ENCODE data around the gene DIPK1B. TPM values are rescaled to one million over a fixed set of nuclear protein-coding genes. Genes with fewer than 3 reads are reported as not detected.

The DIPK1B gene
- total and polyA plus RNA-seq, 8 donors, result 4.3 to 32.3 (median 6.5) TPM

DNA sequence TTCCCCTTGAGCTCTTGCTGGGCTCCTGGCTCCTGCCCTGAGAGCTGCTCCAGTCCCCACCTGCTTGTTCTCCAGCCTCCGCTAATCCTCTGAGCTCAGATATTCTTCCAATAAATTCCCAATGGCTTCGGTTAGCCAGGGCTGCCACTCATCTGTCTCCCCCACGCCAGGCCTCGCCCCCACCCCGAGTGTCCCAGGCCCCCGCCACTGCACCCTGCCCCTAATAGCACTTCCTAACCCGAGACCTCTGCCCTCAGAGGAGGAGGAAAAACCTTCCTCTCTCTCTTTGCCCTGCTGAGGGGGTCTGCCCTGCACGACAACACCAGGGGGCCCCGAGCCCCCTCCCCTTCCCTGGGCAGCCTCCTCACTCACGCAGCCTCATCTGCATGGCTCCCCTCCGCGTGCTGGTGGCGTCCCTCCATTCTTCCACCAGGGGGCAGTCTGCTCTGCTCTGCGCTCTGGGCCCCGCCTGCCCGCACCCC lies 57.4 kb downstream of the DIPK1B start:
- peak; percentile 17 to 37 (median 28) for TF ChIP-seq CTCF (IDR thresholded peaks at IDR 0.05)
- Histone ChIP-seq H3K4me3 (no peak overlapping the region), H3K4me1 (no peaks in the 10 kb centered on the region), H3K9me3 (no peaks in the 10 kb centered on the region), H3K36me3 (no peaks in the 10 kb centered on the region), H3K27ac (no peak overlapping the region), H3K27me3 (no peaks in the 10 kb centered on the region)
- WGBS, 2 donors, result 3 to 5% methylated on average over 9 to 16 of the region's 16 CpGs
- ATAC-seq, result peak in 3 of 4 donors; percentile 72 to 92 (median 91)
- intact Hi-C loops (cut with DNase I), result loop anchor here in 1 of 3 donors (5.0 kb wide), 1 partner anchor 263 kb away; the partner anchor contains the start of gene FUT7
- no peak for FAIRE-seq
- DNase-seq, result peak in 2 of 6 donors; percentile 51 to 80

DNA sequence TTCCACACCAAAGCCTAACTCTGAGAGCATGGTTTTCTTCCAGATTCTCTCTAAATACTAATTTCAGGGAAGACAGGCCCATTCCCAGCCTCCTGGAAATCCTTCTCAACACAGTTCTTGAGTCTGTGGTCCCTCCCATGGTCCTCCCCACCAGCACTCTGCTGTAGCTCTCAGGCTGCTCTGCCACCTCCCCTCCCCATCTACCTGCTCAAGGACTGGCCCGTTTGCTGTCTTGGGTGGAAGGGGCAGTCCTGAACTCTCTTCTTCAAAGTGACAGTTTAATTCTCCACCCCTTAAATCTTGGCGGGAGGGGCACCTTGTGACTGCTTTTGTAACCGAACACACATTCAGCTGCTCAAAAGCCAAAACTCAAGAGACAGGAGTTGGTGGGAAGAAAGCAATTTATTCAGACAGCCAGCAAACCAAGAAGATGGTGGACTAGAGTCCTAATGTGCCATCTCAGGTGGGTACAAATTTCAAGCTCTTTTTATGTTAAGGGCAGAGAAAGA lies 59.6 kb downstream of the DIPK1B start:
- 77 to 82% methylated on average over 3 of the region's 3 CpGs for WGBS, 2 donors
- H3K27me3 ChIP-seq, result no peaks in the 10 kb centered on the region
- peak in 1 of 6 donors; percentile 12 for DNase-seq
- no peaks in the 10 kb centered on the region for H3K9me3 ChIP-seq
- H3K4me1 ChIP-seq, result no peaks in the 10 kb centered on the region
- ATAC-seq, result no peak
- FAIRE-seq, result no peak
- H3K4me3 ChIP-seq, result no peak overlapping the region
- no peak overlapping the region for H3K27ac ChIP-seq
- intact Hi-C loops (cut with DNase I), result loop anchor here in 1 of 3 donors (5.0 kb wide), 1 partner anchor 260 kb away; the partner anchor contains the start of gene FUT7
- H3K36me3 ChIP-seq, result no peaks in the 10 kb centered on the region
- no peak for TF ChIP-seq CTCF (IDR thresholded peaks at IDR 0.05)

DNA sequence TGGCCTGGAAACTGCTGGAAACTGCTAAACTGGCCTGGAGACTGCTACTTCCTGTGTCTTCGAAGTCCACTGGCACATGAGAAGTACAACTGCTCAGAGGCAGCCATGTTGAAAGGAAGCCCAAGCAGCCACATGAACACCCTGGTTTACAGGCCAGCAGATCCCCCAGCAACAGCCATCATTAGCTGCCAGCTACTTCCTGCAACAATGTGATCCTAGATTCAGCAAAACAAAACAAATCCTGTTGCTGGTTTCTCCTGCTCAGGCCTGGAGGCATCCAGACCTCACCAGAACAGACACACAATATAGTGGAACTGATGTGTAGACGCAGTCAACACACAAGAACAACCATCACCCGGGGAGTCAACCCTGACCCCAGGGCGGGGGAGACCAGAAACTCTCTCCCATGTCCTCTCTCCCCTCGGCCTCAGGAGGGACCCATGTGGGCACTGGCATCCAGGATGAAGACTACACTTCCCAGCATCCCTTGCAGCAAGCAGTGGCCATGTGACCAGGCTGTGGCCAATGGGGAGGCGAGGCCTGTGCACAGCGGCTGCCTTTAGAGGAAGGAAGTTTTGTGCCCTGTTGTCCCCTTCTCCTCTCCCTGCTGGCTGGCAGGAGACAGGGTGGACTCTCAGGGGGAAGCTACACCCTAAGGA lies 61.1 kb downstream of the DIPK1B start:
- intact Hi-C loops (cut with DNase I), result loop anchor here in 1 of 3 donors (5.0 kb wide), 1 partner anchor 259 kb away; the partner anchor contains the start of gene FUT7
- DNase-seq, result peak in 1 of 6 donors; percentile 48

More for the DNA sequence above, 61.1 kb downstream of the DIPK1B start:
- Histone ChIP-seq H3K4me3 (no peak overlapping the region), H3K36me3 (no peaks in the 10 kb centered on the region), H3K27me3 (no peaks in the 10 kb centered on the region), H3K9me3 (no peaks in the 10 kb centered on the region), H3K27ac (no peak overlapping the region), H3K4me1 (no peaks in the 10 kb centered on the region)
- TF ChIP-seq CTCF (IDR thresholded peaks at IDR 0.05), result no peak
- 84 to 89% methylated on average over 7 of the region's 7 CpGs for WGBS, 2 donors
- no peak for FAIRE-seq
- ATAC-seq, result peak in 3 of 4 donors; percentile 54 to 66 (median 60)

Small RNA genes within 50 kb of the gene (microRNA-seq; reads per million reads assigned to microRNA genes)
- gene MIR126 (39,130 to 73,148 reads per million in 2 donors), gene MIR6722 (0 reads per million in 2 donors)

Other genes with a start within 250 kb of the DIPK1B start
- gene SEC16A, start 229.5 kb upstream of the DIPK1B start, total RNA-seq, result 10 to 100 TPM; 32.1 to 46.6 (median 39.5) TPM
- gene SEC16A, start 229.5 kb upstream of the DIPK1B start, polyA plus RNA-seq, result 10 to 100 TPM; 49.7 to 66.9 TPM
- gene NOTCH1, start 166.5 kb upstream of the DIPK1B start, total RNA-seq, result 10 to 100 TPM; 19.6 to 39.8 (median 25.6) TPM
- gene NOTCH1, start 166.5 kb upstream of the DIPK1B start, polyA plus RNA-seq, result 10 to 100 TPM in 1 of 2 donors, 1 to 10 TPM in 1; 9.3 to 20.1 TPM
- 10 to 100 TPM in 5 of 6 donors, 1 to 10 TPM in 1; 8.6 to 21.2 (median 13.1) TPM for gene EGFL7, start 49.7 kb upstream of the DIPK1B start, total RNA-seq
- 100 to 1,000 TPM; 111 to 134 TPM for gene EGFL7, start 49.7 kb upstream of the DIPK1B start, polyA plus RNA-seq
- gene AGPAT2, start 25.1 kb upstream of the DIPK1B start, total RNA-seq, result 100 to 1,000 TPM in 1 of 6 donors, 10 to 100 TPM in 5; 57.0 to 105 (median 69.5) TPM
- gene AGPAT2, start 25.1 kb upstream of the DIPK1B start, polyA plus RNA-seq, result 100 to 1,000 TPM in 1 of 2 donors, 10 to 100 TPM in 1; 94.2 to 158 TPM
- 1 to 10 TPM in 4 of 6 donors, under 1 TPM in 2; 0.16 to 1.7 (median 1.4) TPM for gene LCN10, start 30.4 kb downstream of the DIPK1B start, total RNA-seq
- gene LCN10, start 30.4 kb downstream of the DIPK1B start, polyA plus RNA-seq, result 10 to 100 TPM; 12.4 to 54.0 TPM
- gene LCN6, start 36.0 kb downstream of the DIPK1B start, total RNA-seq, result 1 to 10 TPM in 4 of 6 donors, not detected in 2; 1.1 to 5.2 (median 3.2) TPM
- gene LCN6, start 36.0 kb downstream of the DIPK1B start, polyA plus RNA-seq, result 10 to 100 TPM; 13.0 to 25.6 TPM
- not detected for gene LCN8, start 45.7 kb downstream of the DIPK1B start, total RNA-seq
- not detected for gene LCN8, start 45.7 kb downstream of the DIPK1B start, polyA plus RNA-seq
- not detected for gene LCN15, start 51.9 kb downstream of the DIPK1B start, total RNA-seq
- gene LCN15, start 51.9 kb downstream of the DIPK1B start, polyA plus RNA-seq, result not detected
- gene TMEM141, start 78.8 kb downstream of the DIPK1B start, total RNA-seq, result 10 to 100 TPM; 29.2 to 53.1 (median 34.2) TPM
- gene TMEM141, start 78.8 kb downstream of the DIPK1B start, polyA plus RNA-seq, result 100 to 1,000 TPM in 1 of 2 donors, 10 to 100 TPM in 1; 84.5 to 104 TPM
- gene CCDC183, start 83.8 kb downstream of the DIPK1B start, total RNA-seq, result 1 to 10 TPM; 2.4 to 5.5 (median 2.9) TPM
- gene CCDC183, start 83.8 kb downstream of the DIPK1B start, polyA plus RNA-seq, result 10 to 100 TPM in 1 of 2 donors, 1 to 10 TPM in 1; 9.2 to 10.7 TPM
- 10 to 100 TPM; 50.7 to 76.5 (median 60.4) TPM for gene RABL6, start 95.4 kb downstream of the DIPK1B start, total RNA-seq
- 100 to 1,000 TPM in 1 of 2 donors, 10 to 100 TPM in 1; 98.0 to 119 TPM for gene RABL6, start 95.4 kb downstream of the DIPK1B start, polyA plus RNA-seq
- 1 to 10 TPM; 2.9 to 5.5 (median 4.2) TPM for gene AJM1, start 129.9 kb downstream of the DIPK1B start, total RNA-seq
- 10 to 100 TPM in 1 of 2 donors, 1 to 10 TPM in 1; 9.0 to 11.7 TPM for gene AJM1, start 129.9 kb downstream of the DIPK1B start, polyA plus RNA-seq
- 10 to 100 TPM; 75.2 to 95.5 (median 79.0) TPM for gene PHPT1, start 136.8 kb downstream of the DIPK1B start, total RNA-seq
- gene PHPT1, start 136.8 kb downstream of the DIPK1B start, polyA plus RNA-seq, result 100 to 1,000 TPM; 180 to 189 TPM
- gene MAMDC4, start 139.8 kb downstream of the DIPK1B start, total RNA-seq, result 10 to 100 TPM in 1 of 6 donors, 1 to 10 TPM in 5; 3.0 to 13.3 (median 4.8) TPM
- 10 to 100 TPM; 28.7 to 38.6 TPM for gene MAMDC4, start 139.8 kb downstream of the DIPK1B start, polyA plus RNA-seq
- gene EDF1, start 153.7 kb downstream of the DIPK1B start, total RNA-seq, result 100 to 1,000 TPM; 230 to 422 (median 268) TPM
- gene EDF1, start 153.7 kb downstream of the DIPK1B start, polyA plus RNA-seq, result 100 to 1,000 TPM; 443 to 612 TPM
- 10 to 100 TPM in 1 of 6 donors, 1 to 10 TPM in 5; 4.8 to 13.4 (median 6.9) TPM for gene TRAF2, start 173.9 kb downstream of the DIPK1B start, total RNA-seq
- gene TRAF2, start 173.9 kb downstream of the DIPK1B start, polyA plus RNA-seq, result 10 to 100 TPM; 14.4 TPM
- gene FBXW5, start 232.2 kb downstream of the DIPK1B start, total RNA-seq, result 10 to 100 TPM; 56.2 to 80.2 (median 60.4) TPM
- gene FBXW5, start 232.2 kb downstream of the DIPK1B start, polyA plus RNA-seq, result 100 to 1,000 TPM; 112 to 117 TPM
- 1 to 10 TPM in 1 of 6 donors, under 1 TPM in 4, not detected in 1; 0.24 to 1.2 (median 0.43) TPM for gene C8G, start 232.7 kb downstream of the DIPK1B start, total RNA-seq
- gene C8G, start 232.7 kb downstream of the DIPK1B start, polyA plus RNA-seq, result 1 to 10 TPM in 1 of 2 donors, under 1 TPM in 1; 0.84 to 5.0 TPM
- gene LCN12, start 239.7 kb downstream of the DIPK1B start, total RNA-seq, result 1 to 10 TPM in 5 of 6 donors, under 1 TPM in 1; 0.57 to 7.6 (median 3.0) TPM
- gene LCN12, start 239.7 kb downstream of the DIPK1B start, polyA plus RNA-seq, result 10 to 100 TPM in 1 of 2 donors, 1 to 10 TPM in 1; 9.0 to 16.5 TPM

Measured in pancreas (tissue), 10 donors.